Right lobe of liver (tissue), 6 donors: Measurements from ENCODE around the gene PTPRU. TPM values are rescaled to one million over a fixed set of nuclear protein-coding genes. Genes with fewer than 3 reads are reported as not detected.

Source experiments
- ATAC-seq, 4 donors: fragments of 200-7000 bp; cut with Tn5 transposase; one replicate each; pipeline ENCODE4 v1.9.1; 2020; ENCODE audit warnings: mild to moderate bottlenecking in 4 of 4, moderate library complexity in 4 of 4
- DNase-seq, 3 donors: peaks; one replicate each; pipeline ENCODE4 v3.0.0-alpha.2; 2020
- H3K27ac ChIP-seq, 3 donors: fragments of 200-600 bp; one replicate each; pipeline ENCODE4 v1.8.0; 2022
- H3K27me3 ChIP-seq, 2 donors: fragments of 200-600 bp; one replicate each; pipeline ENCODE4 v1.8.0; 2022
- H3K36me3 ChIP-seq, 4 donors: fragments of 200-600 bp; sonication (generic) in 1 of 4; one replicate each; pipeline versions ENCODE4 v1.5.1 to v1.8.0; 2017 to 2022; ENCODE audit warnings: control low read depth in 1 of 4
- H3K4me1 ChIP-seq, 4 donors: fragments of 200-600 bp; sonication (generic) in 1 of 4; one replicate each; pipeline versions ENCODE4 v1.5.1 to v1.8.0; 2017 to 2022; ENCODE audit warnings: control low read depth in 1 of 4
- H3K4me3 ChIP-seq, 3 donors: fragments of 200-600 bp; one replicate each; pipeline ENCODE4 v1.8.0; 2022
- H3K9me3 ChIP-seq, 4 donors: fragments of 200-600 bp; sonication (generic) in 1 of 4; one replicate each; pipeline versions ENCODE4 v1.5.1 to v1.8.0; 2017 to 2022; ENCODE audit warnings: control low read depth in 1 of 4
- POLR2A ChIP-seq: fragments of 450-650 bp; IDR thresholded peaks from one replicate; pipeline ENCODE4 v1.6.1; 2017; ENCODE audit warnings: antibody characterized with exemption, mild to moderate bottlenecking
- WGBS: methylation state at CpG from one replicate; pipeline ENCODE4 v1.1.6; 2018; ENCODE audit warnings: low coverage, low lambda C conversion rate; ENCODE audit not compliant: insufficient coverage; ENCODE audit errors: missing lambda C conversion rate; 5-methylcytosine and 5-hydroxymethylcytosine counted together
- intact Hi-C, 2 donors: fragments of 100-400 bp; cut with DNase I; formaldehyde crosslinking; loops; one replicate each; pipeline versions ENCODE4 v1.11.2 to v1.14.1; 2022
- total RNA-seq, 6 experiments: library from RNA; depleted of rRNA in 2 of 6; stranded (reverse); fragments of >200 nt in 2 of 6; fragmentation: NEBNext Ultra II Directional in 3 of 6; extraction: Animal tissue kit (Norgen Biotek cat#: 25700) in 3 of 6; gene quantifications; one replicate each; pipeline versions ENCODE4 v1.1.0 to v1.2.4, GENCODE V29; 2016 to 2023
- TF ChIP-seq, protein P1 (sequence below), 4 donors: fragments of 200-600 bp in 3 of 4; fragments of 450-650 bp in 1 of 4; IDR thresholded peaks; one replicate each; pipeline versions ENCODE4 v1.5.1 to v1.8.0; 2016 to 2022; ENCODE audit warnings: antibody characterized with exemption in 4 of 4, mild to moderate bottlenecking in 2 of 4
- donor health status: DM: no; HTN: yes; CAD: no.
- donor health status: DM: no; HTN: no; CAD: no.
- donor health status: DM: no; HTN: no; CAD: no.
- donor health status: DM: no; HTN: yes; CAD: no.
- donor health status: DM: no; HTN: yes; CAD: no.

The PTPRU gene
- total RNA-seq, 6 experiments from 2014 or later: 4.8 to 22.3 (median 14.5) TPM

DNA sequence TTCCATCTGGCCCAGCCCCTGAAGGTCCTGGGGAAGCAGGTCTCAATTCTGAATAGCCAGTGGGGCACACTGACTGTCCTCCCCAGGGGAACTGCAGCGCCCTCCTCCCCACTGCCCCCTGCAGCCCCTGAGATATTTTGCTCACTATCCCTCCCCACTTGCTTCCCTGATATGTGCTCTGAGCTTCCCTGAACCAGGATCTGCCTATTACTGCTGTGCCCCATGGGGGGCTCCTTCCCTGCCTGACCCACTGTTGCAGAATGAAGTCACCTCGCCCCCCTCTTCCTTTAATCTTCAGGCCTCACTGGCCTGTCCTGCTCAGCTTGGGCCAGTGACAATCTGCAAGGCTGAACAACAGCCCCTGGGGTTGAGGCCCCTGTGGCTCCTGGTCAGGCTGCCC lies 89.8 kb downstream of the PTPRU start:
- no peak for TF ChIP-seq POLR2A
- TF ChIP-seq, protein P1, sequence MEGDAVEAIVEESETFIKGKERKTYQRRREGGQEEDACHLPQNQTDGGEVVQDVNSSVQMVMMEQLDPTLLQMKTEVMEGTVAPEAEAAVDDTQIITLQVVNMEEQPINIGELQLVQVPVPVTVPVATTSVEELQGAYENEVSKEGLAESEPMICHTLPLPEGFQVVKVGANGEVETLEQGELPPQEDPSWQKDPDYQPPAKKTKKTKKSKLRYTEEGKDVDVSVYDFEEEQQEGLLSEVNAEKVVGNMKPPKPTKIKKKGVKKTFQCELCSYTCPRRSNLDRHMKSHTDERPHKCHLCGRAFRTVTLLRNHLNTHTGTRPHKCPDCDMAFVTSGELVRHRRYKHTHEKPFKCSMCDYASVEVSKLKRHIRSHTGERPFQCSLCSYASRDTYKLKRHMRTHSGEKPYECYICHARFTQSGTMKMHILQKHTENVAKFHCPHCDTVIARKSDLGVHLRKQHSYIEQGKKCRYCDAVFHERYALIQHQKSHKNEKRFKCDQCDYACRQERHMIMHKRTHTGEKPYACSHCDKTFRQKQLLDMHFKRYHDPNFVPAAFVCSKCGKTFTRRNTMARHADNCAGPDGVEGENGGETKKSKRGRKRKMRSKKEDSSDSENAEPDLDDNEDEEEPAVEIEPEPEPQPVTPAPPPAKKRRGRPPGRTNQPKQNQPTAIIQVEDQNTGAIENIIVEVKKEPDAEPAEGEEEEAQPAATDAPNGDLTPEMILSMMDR (IDR thresholded peaks at IDR 0.05): no peak
- DNase-seq (no peak), ATAC-seq (no peak)
- Histone ChIP-seq H3K36me3 (no peaks in the 10 kb centered on the region), H3K9me3 (no peaks in the 10 kb centered on the region), H3K4me3 (no peak overlapping the region), H3K4me1 (peaks cover 0 to 8% (median 0%) of the 10 kb centered on the region in 4 donors), H3K27ac (no peak overlapping the region), H3K27me3 (no peaks in the 10 kb centered on the region)
- intact Hi-C loops: no loop called here
- 94% methylated on average over 2 of the region's 2 CpGs for WGBS

DNA sequence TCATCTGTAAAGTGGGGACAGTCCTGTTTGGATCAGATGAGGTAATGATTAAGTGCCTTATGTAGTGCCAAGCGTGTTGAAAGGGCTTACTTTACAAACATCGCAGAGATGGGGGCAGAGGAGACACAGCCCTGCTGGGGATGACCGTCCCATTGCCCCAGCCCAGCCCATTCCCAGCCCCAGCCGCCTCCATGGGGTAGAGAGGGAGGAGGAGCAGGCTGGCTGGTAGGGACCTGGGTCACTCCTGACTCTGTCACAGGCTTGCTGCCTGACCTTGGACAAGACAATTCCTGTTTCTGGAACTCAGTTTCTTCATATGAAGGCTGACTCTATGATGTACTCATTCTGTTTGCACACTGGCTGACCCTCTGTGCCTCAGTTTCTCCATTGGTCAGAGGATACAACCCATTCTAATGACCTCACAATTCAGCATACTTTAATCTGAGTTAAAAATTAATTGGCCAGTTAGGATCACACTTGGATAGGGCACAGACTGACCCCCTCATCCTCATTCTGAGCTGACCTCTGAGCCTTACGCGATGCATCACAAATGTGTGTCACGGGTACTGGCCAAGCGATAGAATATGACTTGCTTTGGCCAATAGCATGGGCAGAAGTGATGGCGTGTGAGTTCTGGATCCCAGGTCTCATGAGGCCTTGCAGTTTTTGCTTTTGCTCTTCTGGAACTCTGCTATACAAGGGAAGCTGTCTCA lies 91.1 kb downstream of the PTPRU start:
- no peak for TF ChIP-seq POLR2A
- TF ChIP-seq, protein P1 (IDR thresholded peaks at IDR 0.05): no peak
- DNase-seq: no peak

DNA sequence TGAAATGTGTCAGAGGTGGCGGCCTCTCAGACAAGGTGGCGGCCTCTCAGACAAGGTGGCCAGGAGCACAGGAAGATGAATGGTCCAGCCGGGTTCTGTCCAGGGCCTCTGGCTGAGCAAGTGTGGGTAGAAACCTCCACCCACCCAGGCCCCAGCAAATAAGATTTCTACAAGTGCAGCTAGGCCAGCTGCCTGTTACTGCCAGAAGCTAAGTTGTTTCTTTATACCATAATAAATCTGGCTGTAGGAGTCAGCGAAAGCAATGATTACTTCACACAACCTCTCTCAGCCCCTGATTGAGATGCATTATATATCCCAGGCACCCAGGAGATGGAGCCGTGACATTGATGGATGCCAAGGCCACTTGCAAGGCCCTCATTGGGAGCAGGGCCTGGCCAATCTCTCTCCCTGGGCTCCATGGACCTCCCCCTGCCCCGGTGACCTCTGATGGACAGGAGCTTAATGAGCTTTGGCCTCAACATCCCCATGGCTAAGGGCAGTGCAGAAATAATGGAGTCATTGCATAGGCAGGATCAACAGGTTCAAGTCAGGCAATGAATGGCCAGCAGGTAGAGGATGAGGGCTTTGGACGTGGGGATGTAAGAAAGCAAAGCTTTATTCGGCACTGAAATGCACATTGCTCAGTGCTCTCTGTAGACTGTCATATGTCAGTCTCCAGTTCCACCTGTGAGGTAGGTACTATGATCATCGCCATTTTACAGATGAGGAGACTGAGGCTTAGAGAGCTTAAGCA lies 92.9 kb downstream of the PTPRU start:
- 87% methylated on average over 4 of the region's 9 CpGs for WGBS
- H3K27me3 ChIP-seq: no peaks in the 10 kb centered on the region
- no peaks in the 10 kb centered on the region for H3K36me3 ChIP-seq
- intact Hi-C loops: no loop called here
- ATAC-seq: no peak
- no peak overlapping the region for H3K27ac ChIP-seq
- peaks cover 0 to 8% (median 0%) of the 10 kb centered on the region in 4 donors for H3K4me1 ChIP-seq
- H3K9me3 ChIP-seq: no peaks in the 10 kb centered on the region
- H3K4me3 ChIP-seq: no peak overlapping the region
- no peak for DNase-seq
- no peak for TF ChIP-seq POLR2A
- TF ChIP-seq, protein P1 (IDR thresholded peaks at IDR 0.05): no peak

More for the DNA sequence above, 91.1 kb downstream of the PTPRU start:
- Histone ChIP-seq H3K4me1 (peaks cover 0 to 8% (median 0%) of the 10 kb centered on the region in 4 donors), H3K27me3 (no peaks in the 10 kb centered on the region), H3K4me3 (no peak overlapping the region), H3K27ac (no peak overlapping the region), H3K9me3 (no peaks in the 10 kb centered on the region), H3K36me3 (no peaks in the 10 kb centered on the region)
- peak in 1 of 4 donors; percentile 56 for ATAC-seq
- intact Hi-C loops: no loop called here
- WGBS: 61% methylated on average over 8 of the region's 9 CpGs

DNA sequence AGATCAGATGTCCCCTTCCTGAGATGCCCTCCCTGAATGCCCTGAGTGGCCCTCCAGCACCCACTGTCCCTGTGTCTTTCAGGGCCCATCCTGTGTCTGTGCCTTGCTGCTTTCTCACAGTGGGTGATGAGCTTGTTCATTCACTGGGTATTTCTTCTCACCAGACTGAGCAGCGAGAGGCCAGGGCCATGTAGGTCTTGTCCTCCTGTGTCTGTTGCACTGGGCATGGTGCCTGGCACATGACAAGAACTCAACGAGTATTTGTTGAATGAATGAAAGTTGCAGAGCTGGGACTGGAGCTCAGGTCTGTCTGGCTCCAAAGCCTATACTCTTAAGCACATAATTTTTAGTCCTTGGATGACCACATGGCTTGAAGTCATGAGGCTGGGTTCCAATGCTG lies 93.8 kb downstream of the PTPRU start:
- 67% methylated on average over 1 of the region's 2 CpGs for WGBS
- Histone ChIP-seq H3K9me3 (no peaks in the 10 kb centered on the region), H3K4me3 (no peak overlapping the region), H3K27ac (no peak overlapping the region), H3K4me1 (peaks cover 0 to 8% (median 0%) of the 10 kb centered on the region in 4 donors), H3K36me3 (no peaks in the 10 kb centered on the region), H3K27me3 (no peaks in the 10 kb centered on the region)
- ATAC-seq (no peak), DNase-seq (no peak)
- intact Hi-C loops: no loop called here
- TF ChIP-seq POLR2A: no peak
- TF ChIP-seq, protein P1 (IDR thresholded peaks at IDR 0.05): no peak
